Hindlimb muscle (tissue), 1 donor: ENCODE results near the gene CAPN5. TPM values are rescaled to one million over a fixed set of nuclear protein-coding genes. Genes with fewer than 3 reads are reported as not detected.

Experiments
- DNase-seq: peaks from one replicate; pipeline ENCODE4 v3.0.0-alpha.2; 2013
- polyA plus RNA-seq: library from polyadenylated mRNA; unstranded; fragments of 120-200 nt; gene quantifications from one replicate; pipeline ENCODE4 v1.2.1, GENCODE V29; 2013; ENCODE audit not compliant: insufficient read length

The CAPN5 gene
- polyA plus RNA-seq, 1 donor = 10.6 TPM

DNA sequence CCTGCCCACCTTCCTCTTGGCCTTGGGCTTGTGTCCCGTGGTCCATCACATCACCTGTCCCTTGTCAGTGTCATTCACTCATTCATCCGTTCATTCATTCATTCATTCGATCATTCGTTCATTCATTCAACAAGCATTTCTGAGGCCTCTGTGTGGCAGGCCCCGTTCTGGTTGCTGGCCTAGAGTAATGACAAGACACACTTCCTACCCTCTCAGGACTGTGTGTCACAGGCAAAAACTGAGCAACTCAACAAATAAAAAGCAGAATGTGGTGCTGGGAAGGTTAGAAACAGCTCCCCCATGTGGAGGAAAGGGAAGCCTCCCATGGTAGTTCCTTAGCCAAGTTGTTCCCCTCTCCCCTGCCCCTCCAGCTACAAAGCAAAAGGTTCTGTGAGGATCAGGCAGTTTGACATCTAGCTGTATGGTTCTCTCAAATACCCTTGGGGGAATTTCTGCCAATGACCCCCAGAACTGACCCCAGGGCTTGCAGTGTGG, 34.3 kb downstream of the CAPN5 start:
- no peak for DNase-seq

DNA sequence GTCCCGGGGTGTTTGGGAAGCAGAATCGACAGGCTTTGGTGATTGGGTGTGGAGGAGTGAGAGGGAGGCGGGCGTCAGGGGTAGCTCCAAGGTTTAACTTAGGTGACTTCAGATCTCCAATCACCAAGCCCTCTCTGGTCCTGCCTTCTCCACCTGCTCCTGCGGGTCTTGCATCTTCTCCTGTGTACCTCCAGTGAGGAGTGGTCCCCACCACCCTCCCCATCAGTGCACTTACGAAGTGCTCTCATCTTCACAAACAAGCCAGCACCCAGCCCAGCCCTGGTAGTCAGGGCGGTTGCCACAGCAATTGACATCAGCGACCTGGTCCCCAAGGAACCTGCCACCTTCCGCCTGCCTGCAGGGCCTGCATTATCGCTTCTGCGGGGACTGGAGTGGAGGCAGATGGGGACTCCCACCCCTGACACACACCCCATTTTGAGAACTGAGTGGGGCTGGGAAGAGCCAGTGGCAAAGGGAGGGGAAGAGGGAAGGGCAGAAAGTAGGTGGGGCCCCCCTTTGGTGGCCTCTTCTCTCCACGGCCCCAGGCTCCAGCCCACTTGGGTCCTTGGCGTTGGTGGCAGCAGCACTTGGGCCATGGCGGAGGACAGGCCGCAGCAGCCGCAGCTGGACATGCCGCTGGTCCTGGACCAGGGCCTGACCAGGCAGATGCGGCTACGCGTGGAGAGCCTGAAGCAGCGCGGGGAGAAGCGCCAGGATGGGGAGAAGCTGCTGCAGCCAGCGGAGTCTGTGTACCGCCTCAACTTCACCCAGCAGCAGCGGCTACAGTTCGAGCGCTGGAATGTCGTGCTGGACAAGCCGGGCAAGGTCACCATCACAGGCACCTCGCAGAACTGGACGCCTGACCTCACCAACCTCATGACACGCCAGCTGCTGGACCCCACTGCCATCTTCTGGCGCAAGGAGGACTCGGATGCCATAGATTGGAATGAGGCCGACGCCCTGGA, 35.8 kb downstream of the CAPN5 start, which contains the start of gene OMP:
Gene OMP, plus strand, starts transcription at position 595 of the 965 bp plus-strand sequence. Its CDS starts 0 bp downstream, at position 595.
- no peak for DNase-seq

DNA sequence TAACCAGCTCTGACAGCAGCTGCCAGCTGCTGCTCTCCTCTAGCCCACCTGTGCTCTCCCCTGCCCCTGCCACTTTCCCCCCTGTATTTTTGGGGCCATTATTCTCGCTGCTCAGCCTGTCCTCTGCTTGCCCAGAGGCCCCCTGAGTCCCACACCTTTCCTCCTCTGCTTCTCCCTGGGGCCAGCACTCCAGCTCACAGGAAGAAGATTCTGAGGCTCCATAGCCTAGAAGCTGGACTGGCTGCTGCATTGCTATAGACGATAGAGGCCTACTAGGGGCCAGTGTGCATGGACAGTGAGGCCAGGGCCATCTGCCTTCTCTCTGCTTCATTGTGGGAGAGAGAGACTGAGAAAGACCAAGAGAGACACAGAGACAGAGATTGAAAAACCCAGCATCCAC, 36.5 kb downstream of the CAPN5 start:
- no peak for DNase-seq

DNA sequence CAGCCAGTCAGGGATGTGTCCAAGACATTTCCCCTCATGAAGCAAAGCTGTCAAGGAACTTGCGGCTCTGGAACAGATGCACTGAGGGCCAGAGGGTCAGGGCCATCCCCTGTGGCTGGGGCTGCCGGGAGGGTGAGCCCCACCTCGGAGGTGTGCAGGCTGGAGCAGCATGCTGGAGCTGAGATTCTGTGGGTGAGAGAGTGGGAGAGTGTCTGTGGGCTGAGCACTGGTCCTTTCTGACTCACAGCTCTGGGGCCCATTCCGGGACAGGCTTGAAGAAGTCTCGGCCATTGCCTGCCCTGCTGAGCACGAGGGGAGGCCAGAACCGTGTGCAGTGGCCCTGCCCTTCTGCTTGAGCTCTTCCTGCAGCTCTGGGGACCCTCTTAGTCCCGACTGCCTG, 38.0 kb downstream of the CAPN5 start:
- no peak for DNase-seq

DNA sequence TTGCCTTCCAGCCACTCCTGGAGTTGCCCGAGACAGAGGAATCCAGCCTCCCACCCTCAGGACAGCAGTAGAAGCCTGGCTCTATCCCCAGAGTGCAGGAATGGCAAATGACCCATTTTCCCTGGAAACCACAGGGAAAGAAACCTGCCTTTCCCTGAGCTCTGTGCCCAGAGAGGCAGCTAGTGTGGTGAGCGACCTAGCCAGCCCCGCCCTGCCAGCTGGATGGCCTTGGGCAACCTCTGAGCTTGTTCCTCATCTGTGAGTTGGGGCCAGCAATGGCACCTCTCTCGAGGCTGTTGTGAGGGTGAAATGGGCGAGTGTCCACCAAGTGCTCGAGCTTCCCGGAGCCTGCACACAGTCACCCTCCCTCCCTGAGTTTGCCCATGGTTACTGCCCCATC, 39.5 kb downstream of the CAPN5 start:
- no peak for DNase-seq

DNA sequence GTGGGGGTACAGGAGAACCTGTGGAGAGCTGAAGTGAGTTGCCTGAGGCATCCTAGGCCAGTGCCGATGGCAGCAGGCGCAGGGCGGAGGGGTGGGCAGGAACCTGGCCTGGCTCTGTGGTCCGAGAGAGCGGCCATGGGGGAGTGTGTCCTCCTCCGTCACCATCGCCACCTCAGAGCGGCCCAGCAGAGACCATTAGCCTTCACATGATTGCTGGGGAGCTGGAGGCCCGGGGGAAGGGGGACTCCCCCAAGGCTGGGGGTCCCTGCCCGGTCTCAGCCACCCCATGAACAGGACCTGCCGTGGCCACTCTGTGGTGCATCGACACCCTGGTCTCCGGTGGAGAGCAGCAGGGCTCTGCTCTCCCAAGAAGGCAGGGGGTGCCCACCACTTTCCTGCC, 40.0 kb downstream of the CAPN5 start:
- no peak for DNase-seq

DNA sequence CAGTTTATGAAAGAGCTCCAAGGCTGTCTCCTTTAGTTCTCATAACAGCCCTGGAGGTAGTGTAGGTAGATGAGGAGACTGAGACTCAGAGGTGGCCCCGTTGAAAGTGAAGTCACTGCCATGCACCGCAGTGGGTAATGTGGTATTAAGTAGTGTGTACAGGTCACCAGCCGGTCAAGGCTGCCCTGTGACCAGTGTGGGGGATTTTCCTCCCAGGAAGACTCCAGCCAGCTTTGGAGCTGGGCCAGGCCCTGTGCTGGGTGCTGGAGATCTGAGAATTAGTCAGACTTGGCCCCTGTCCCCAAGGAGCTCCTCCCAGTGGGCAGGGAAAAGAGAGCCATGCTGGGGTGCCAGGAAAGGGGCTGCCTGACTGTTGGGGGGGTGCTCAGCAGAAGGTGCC, 41.2 kb downstream of the CAPN5 start:
- DNase-seq = no peak

DNA sequence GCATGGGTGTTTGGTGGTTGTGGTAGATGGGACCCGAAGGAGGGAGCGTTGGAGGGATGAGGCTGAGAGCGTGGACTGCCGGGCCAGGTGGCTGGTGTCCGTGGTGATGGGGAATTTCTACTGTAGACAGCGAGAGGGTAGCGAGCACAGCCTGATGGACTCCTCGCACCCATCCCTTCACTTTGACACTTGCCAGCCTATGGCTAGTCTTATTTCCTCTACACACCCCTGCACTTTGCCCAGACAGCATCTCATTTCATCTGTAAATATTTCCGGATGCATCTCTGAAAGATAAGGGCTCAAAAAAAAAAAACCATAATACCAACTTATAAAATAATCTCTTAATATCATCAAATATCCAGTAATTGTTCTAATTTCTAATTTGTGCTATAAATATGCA, 41.7 kb downstream of the CAPN5 start:
- no peak for DNase-seq

DNA sequence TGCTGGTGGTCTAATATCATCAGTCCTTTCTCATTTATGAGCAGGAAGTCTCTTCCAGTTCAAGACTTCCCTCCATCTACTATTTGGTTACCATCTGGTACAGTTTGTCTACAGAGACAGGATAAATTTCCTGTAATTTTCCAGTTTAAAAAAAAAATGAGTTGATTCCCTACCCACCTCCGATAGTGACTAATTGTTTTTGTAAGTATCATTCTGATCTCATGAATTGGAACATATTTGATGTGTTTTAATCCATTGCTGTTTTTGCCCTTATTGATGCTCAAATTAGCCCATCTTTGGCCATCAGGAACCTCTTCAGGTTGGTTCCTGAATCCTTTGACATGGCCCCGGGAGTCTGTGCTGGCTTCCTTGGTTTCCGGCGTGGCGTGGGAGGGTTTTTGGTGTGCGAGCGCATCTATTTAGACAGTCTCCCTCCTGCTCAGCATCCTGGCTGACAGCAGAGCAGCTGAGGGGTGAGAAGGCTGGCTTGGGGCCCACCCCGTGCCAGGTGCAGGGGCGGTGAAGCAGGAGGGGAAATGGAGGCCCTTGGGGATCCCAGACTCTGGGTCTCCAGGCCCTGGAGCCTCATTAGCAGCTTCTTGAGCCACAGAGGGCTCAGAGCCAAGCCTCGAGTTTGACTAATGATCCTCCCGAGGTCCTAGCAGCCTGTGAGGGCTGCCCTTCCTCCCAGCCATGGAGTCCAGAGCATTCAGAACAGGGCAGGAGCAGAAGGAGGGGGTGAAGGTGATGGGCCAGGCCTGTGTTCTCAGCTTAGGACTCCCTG, 42.7 kb downstream of the CAPN5 start:
- no peak for DNase-seq

DNA sequence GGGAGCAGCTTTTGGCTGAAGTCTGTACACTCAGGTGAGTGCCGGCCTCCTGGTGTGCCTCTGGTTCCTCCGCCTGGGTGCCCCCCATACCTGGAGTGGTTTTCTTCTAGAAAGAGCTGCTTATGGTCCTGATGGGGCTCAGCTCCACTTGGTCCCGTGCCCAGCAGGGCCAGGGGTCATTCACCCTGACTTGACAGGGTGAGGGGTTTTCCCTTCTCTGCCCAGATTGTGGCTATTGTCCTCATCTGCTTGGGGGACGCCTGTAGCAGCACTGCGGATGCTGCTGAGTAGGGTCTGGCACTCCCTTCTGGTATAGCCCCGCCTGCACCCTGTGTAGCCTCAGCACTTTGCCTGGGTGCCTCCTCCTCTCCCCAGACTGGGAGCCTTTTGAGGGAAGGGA, 44.1 kb downstream of the CAPN5 start:
- DNase-seq = no peak

DNA sequence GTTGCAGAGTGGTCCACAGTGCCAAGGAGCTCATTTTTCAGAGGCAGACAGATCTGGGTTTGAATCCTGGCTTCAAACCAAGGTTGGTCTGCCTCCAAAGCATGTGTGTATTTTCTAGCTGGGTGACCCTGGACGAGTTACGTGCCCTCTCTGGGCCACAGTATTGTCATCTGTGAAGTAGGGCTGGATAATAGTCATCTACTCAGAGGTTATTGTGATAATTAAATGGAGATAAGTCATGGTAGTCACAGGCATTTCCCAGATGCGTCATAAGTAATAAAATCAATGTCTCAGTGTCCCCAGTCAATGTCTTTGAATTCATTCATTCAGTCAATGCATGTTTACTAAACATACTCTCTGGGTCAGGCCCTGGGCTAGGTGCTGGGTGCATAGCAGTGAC, 44.5 kb downstream of the CAPN5 start:
- no peak for DNase-seq

DNA sequence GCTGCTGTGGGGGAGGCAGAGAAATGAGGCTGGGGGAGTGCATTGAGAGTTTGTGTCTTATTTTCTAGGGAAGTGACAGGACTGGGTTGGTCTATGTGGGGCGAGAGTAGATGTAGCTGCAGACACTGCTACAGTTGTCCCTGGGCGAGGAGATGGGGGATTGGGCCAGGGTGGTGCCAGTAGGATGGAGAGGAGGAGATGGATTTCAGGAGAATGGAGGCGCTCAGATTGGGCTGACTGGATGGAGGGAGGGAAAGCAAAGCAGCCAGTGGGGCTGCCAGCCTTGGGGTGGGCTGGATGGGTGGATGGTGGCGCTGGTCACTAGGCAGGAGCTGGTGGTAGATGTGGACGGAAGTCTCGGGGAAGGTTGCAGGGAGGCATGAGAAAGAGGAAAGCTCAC, 45.2 kb downstream of the CAPN5 start:
- no peak for DNase-seq

DNA sequence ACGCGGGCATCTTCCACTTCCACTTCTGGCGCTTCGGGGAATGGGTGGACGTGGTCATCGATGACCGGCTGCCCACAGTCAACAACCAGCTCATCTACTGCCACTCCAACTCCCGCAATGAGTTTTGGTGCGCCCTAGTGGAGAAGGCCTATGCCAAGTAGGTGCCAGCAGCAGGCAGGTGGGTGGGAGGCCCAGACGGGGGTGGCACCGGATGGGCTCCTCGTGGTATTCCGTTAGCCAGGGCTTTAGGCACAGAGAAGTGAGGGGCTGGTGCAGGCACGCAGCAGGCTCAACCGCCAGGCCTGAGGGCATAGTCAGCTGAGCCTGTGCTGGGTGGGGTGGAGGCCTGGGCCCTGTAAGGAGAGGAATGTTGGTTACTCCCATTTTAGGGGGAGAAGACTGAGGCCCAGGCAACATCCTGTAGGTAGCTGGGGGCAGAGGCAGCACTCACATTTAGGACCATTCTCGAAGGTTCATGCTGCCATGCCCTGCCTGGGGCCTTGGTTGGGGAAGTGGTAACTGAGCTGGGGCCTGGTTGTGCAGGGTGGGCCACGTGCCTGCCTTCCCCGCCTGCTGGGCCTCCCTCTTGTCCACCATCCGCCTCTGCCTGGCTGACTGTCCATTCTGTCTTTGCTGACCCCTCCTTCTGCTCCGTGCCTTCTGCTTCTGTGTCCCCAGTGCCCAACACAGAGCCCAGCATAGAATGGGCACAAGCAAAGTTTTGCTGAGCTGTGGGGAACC, 46.0 kb downstream of the CAPN5 start:
- DNase-seq = no peak

DNA sequence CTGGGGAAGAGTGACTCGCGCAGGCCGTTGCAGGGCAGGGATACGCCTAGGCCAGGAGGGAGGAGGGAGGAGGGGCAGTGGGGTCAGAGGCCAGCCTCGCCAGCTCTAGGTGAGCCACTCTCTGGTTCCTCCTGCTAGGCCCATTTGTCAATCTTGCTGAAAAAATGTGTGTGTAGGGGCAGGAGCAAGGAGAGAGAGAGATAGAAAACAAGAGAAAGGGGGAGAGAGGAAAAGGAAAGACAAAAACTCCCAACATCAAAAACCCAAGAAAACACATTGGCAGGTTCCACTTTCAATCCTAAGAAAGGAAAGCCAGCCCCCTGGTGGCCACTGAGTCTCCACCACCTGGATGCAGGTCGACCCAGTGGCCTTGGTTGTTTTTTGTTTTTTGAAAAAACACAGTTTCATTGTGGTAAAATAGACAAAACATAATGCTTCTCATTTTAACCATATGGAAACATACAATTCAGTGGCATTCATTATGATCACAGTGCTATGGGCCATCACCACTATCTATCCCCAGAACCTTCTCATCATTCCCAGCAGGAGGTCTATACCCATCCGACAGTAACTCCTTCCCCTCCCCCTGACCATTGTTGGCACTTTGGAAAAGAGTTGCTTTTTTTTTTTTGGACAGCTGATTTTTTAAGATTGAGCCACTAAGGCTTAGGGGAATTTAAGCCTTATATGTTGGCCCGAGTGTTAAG, 46.8 kb downstream of the CAPN5 start:
- DNase-seq = no peak

DNA sequence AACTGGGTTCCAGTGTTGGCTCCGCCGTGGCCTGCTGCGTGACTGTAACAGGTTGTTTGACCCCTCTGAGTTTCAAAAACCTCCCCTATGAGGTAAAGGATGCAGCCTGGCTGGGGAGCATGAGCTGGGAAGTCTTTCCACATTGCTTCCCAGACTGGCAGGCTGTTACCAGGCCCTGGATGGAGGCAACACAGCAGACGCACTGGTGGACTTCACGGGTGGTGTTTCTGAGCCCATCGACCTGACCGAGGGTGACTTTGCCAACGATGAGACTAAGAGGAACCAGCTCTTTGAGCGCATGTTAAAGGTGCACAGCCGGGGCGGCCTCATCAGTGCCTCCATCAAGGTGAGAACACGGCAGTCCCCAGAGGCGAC, 47.3 kb downstream of the CAPN5 start:
- DNase-seq = no peak

DNA sequence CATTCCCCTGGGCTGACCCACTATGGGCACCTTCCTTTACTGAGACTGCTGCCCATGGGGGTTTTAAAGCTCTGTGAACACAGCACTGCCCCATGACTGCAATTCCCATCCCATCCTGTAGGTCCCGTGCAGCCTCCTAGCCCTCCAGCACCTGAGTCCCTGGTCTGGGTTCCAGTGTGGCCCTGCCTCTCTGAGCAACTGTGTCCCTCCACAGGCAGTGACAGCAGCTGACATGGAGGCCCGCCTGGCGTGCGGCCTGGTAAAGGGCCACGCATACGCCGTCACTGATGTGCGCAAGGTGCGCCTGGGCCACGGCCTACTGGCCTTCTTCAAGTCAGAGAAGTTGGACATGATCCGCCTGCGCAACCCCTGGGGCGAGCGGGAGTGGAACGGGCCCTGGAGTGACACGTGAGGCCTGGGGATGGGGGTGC, 48.4 kb downstream of the CAPN5 start:
- no peak for DNase-seq

DNA sequence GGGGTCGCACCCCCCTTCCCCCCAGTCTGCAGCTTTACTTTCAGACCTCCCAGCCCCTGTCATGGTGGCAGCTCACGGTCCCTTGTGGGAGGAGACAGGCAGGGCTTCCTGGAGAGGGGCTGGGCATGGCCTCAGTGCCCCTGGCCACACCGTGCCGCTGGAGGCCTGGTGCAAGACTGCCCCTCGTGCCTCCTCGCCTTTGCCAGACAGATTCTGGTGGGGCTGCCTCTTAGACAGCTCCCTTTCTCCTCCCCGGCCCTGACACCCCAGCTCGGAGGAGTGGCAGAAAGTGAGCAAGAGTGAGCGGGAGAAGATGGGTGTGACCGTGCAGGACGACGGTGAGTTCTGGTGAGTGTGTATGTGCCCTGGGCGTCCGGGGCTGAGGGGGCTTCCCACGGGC, 49.2 kb downstream of the CAPN5 start:
- no peak for DNase-seq

DNA sequence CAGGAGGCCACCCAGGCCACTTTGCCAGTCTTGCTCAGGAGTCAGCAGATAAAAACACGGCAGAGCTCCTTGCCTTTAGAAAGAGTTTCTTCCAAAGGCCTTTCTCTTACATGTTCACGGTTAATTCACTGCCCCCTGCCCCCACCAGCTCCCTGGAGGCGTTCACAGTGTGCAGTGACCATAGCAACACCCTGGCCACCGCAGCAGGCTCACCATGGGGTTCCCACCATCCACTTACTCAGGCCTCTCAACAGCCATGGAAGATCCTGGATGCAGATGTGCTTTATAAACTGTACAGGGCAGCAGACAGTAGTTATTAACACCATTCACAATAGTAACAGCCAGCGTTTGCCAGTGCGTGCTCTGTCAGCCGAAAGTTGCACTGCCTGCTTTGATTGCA, 50.7 kb downstream of the CAPN5 start:
- no peak for DNase-seq

DNA sequence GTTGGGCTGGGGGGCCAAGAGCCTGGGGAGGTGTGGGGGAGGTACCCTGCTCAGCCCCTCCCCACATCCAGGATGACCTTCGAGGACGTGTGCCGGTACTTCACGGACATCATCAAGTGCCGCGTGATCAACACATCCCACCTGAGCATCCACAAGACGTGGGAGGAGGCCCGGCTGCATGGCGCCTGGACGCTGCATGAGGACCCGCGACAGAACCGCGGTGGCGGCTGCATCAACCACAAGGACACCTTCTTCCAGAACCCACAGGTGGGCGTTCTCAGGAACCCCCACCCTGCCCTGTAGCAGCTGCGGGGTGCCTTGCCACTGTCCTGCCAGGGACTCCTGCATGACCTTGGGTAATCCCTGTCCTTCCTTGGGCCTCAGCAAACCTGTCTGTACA, 51.3 kb downstream of the CAPN5 start:
- no peak for DNase-seq

DNA sequence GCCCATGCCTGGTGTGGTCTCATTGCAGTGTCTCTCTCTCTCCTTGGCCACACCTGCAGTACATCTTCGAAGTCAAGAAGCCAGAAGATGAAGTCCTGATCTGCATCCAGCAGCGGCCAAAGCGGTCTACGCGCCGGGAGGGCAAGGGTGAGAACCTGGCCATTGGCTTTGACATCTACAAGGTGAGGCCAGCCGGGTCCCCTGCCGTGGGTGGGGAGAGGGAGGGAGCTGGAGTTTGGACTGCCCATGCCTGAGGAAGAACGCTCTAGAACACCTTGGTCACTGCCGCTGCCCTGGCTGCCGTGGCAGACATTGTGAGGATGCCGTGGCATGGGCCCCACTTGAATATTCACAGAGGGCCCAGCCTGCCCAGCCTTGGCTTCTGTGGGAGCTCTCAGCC, 52.2 kb downstream of the CAPN5 start:
- no peak for DNase-seq

DNA sequence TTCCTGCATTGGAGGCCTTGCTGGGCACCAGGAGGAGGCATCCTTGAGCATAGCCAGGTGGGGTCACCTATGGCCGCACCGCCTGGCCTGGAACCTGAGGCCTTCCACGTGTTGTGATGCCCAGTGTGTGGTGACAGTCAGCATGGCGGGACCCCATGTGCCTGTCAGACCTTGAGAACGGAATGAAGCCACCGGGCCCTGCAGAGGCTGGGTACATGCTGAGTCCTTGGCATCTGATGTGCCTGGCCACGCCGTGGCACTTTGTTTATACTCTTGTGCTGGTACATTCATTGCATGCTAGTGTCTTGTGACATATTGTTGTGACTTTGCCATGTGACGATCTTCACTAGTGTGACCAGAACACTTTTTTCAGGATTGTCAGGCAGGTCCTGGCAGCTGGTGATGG, 52.8 kb downstream of the CAPN5 start:
- DNase-seq = no peak

DNA sequence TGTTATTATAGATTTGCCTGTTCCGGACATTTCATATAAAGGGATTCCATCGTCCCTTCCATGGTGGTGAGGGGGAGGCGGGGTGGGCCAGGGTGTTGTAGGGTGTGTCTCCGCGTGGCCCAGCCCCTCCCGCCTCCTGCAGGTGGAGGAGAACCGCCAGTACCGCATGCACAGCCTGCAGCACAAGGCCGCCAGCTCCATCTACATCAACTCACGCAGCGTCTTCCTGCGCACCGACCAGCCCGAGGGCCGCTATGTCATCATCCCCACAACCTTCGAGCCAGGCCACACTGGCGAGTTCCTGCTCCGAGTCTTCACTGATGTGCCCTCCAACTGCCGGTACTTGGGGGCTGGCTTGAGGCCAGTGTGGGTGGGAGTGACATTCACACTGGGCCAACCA, 53.8 kb downstream of the CAPN5 start:
- DNase-seq = no peak
